MCF 10A (cell line): Measurements from ENCODE around the gene BEND7. TPM values are rescaled to one million over a fixed set of nuclear protein-coding genes. Genes with fewer than 3 reads are reported as not detected.

Experiments
- BruUV-seq: library from RNA; stranded (reverse); fragments of 400-500 nt; replicated peaks from 2 replicates; lab custom pipeline; 2021; lab: Mats Ljungman, UMichigan
- CTCF ChIA-PET: fragments of 300-600 bp; sonication (Branson Sonifier 250); formaldehyde crosslinking; extraction: SDS; loops from one replicate; lab custom pipeline; 2021; ENCODE audit warnings: antibody characterized with exemption, inconsistent platforms; lab: Yijun Ruan, JAX
- POLR2A ChIA-PET: fragments of 300-600, 350-650 bp; sonication (Branson Sonifier 250); formaldehyde crosslinking; extraction: SDS; loops from one replicate; lab custom pipeline; 2020; ENCODE audit warnings: antibody characterized with exemption, inconsistent platforms; lab: Yijun Ruan, JAX
- DNase-seq: peaks from one replicate; pipeline ENCODE4 v3.0.0-alpha.2; 2018; ENCODE audit not compliant: unreplicated experiment
- H3K27ac Mint-ChIP-seq: one replicate; pipeline ENCODE4 v1.8.0; 2022; ENCODE audit warnings: mild to moderate bottlenecking, low read depth, mixed read lengths; ENCODE audit not compliant: unreplicated experiment
- H3K27me3 Mint-ChIP-seq: one replicate; pipeline ENCODE4 v1.8.0; 2022; ENCODE audit warnings: mixed read lengths; ENCODE audit not compliant: insufficient read depth, unreplicated experiment
- H3K36me3 Mint-ChIP-seq: one replicate; pipeline ENCODE4 v1.8.0; 2022; ENCODE audit warnings: mild to moderate bottlenecking, moderate library complexity, mixed read lengths; ENCODE audit not compliant: insufficient read depth, unreplicated experiment
- H3K4me1 Mint-ChIP-seq: one replicate; pipeline ENCODE4 v1.8.0; 2022; ENCODE audit warnings: mixed read lengths; ENCODE audit not compliant: insufficient read depth, unreplicated experiment
- H3K4me3 Mint-ChIP-seq: one replicate; pipeline ENCODE4 v1.8.0; 2022; ENCODE audit warnings: mild to moderate bottlenecking, moderate library complexity, mixed read lengths; ENCODE audit not compliant: unreplicated experiment
- H3K9me3 Mint-ChIP-seq: one replicate; pipeline ENCODE4 v1.8.0; 2022; ENCODE audit warnings: mixed read lengths; ENCODE audit not compliant: unreplicated experiment
- intact Hi-C: fragments of 100-400 bp; cut with micrococcal nuclease; formaldehyde crosslinking; loops from 2 replicates; pipeline ENCODE4 v1.14.1; 2022
- total RNA-seq: library from RNA; stranded (reverse); gene quantifications from 2 replicates; pipeline ENCODE4 v1.2.3, GENCODE V29; 2022
- TF ChIP-seq, protein P1 (sequence below): fragments of 200-600 bp; IDR thresholded peaks from one replicate; pipeline ENCODE4 v1.8.0; 2022; ENCODE audit warnings: antibody characterized with exemption, mild to moderate bottlenecking; ENCODE audit not compliant: unreplicated experiment

Gene BEND7
- total RNA-seq, 1 experiment from 2014 or later, result 12.4 TPM

DNA sequence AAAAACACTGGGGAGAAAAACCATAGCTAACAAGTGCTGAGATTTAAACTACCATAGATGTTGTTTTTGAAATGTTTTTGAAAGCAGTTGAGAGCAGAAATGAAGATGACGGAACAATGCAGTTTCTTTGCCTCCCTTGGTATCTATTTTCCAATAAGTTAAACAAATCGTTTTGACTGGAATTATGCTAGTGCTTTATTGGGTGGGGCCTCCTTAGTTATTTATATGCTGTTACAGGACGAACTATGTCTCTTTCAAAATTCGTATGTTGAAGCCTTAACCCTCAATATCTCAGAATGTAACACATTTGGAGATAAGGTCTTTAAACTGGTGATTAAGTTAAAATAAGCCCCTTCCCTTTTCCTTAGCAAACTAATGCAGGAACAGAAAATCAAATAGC, 135.2 kb downstream of the BEND7 start:
- ChIA-PET CTCF (interaction anchor here (0.5 to 0.8 kb wide), 3 partner anchors 8 to 220 kb away, joined by 3 to 4 read pairs (median 3); no protein-coding TSS in a partner anchor), POLR2A (no interaction called here)
- no peak overlapping the region for H3K27ac Mint-ChIP-seq
- TF ChIP-seq, protein P1, sequence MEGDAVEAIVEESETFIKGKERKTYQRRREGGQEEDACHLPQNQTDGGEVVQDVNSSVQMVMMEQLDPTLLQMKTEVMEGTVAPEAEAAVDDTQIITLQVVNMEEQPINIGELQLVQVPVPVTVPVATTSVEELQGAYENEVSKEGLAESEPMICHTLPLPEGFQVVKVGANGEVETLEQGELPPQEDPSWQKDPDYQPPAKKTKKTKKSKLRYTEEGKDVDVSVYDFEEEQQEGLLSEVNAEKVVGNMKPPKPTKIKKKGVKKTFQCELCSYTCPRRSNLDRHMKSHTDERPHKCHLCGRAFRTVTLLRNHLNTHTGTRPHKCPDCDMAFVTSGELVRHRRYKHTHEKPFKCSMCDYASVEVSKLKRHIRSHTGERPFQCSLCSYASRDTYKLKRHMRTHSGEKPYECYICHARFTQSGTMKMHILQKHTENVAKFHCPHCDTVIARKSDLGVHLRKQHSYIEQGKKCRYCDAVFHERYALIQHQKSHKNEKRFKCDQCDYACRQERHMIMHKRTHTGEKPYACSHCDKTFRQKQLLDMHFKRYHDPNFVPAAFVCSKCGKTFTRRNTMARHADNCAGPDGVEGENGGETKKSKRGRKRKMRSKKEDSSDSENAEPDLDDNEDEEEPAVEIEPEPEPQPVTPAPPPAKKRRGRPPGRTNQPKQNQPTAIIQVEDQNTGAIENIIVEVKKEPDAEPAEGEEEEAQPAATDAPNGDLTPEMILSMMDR, result no peak
- H3K4me3 Mint-ChIP-seq, result no peak overlapping the region
- no TSS peak for BruUV-seq
- no peaks in the 10 kb centered on the region for H3K27me3 Mint-ChIP-seq
- H3K9me3 Mint-ChIP-seq, result no peaks in the 10 kb centered on the region
- H3K36me3 Mint-ChIP-seq, result no peaks in the 10 kb centered on the region
- no peak for DNase-seq
- H3K4me1 Mint-ChIP-seq, result no peaks in the 10 kb centered on the region
- intact Hi-C loops, result no loop called here

DNA sequence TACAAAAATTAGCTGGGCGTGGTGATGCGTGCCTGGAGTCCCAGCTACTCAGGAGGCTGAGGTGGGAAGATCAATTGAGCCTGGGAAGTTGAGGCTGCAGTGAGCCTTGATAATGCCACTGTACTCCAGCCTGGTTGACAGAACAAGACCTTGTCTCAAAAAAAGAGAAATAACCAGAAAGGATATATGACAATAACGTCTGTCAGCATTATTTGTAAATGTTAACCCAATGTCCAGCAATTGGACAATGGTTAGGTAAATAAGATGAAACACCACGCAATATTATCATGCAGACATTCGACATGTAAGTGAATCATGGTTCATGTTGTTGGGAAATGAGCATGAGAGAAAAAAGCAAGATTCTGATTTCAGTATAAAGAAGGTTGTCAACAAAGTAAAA, 136.1 kb downstream of the BEND7 start:
- TF ChIP-seq, protein P1, result no peak
- CTCF ChIA-PET, result interaction anchor here (0.6 kb wide), 1 partner anchor 1071 kb away, joined by 4 read pairs; no protein-coding TSS in a partner anchor
- Mint-ChIP-seq H3K9me3 (no peaks in the 10 kb centered on the region), H3K4me3 (no peak overlapping the region), H3K27me3 (no peaks in the 10 kb centered on the region), H3K36me3 (no peaks in the 10 kb centered on the region), H3K27ac (no peak overlapping the region), H3K4me1 (no peaks in the 10 kb centered on the region)
- POLR2A ChIA-PET, result interaction anchor here (0.6 kb wide), 1 partner anchor 34 kb away, joined by 3 read pairs; no protein-coding TSS in a partner anchor
- BruUV-seq, result no TSS peak
- intact Hi-C loops, result no loop called here
- no peak for DNase-seq

Other genes starting within 250 kb of the BEND7 start
- 9.8 and 13.7 TPM in 2 replicates for gene PHYH, start 228.9 kb downstream of the BEND7 start, total RNA-seq
- gene SEPHS1, start 180.7 kb downstream of the BEND7 start, total RNA-seq, result 44.8 and 60.8 TPM in 2 replicates
- 27.8 and 31.6 TPM in 2 replicates for gene PRPF18, start 58.0 kb upstream of the BEND7 start, total RNA-seq